VCaP (cell line): ENCODE results near the gene THRSP.

Experiments
- H3K27ac ChIP-seq: fragments of 450-650 bp; 2 replicates; pipeline ENCODE4 v1.5.1; 2017
- TF ChIP-seq, protein P1 (sequence below): fragments of 450-650 bp; conservative IDR thresholded peaks from 2 replicates; pipeline ENCODE4 v1.5.1; 2017; ENCODE audit warnings: mild to moderate bottlenecking, moderate library complexity

THRSP gene

GRCh38 chr11:78072455-78072854 is 8.8 kb downstream of the THRSP start:
- TF ChIP-seq, protein P1, sequence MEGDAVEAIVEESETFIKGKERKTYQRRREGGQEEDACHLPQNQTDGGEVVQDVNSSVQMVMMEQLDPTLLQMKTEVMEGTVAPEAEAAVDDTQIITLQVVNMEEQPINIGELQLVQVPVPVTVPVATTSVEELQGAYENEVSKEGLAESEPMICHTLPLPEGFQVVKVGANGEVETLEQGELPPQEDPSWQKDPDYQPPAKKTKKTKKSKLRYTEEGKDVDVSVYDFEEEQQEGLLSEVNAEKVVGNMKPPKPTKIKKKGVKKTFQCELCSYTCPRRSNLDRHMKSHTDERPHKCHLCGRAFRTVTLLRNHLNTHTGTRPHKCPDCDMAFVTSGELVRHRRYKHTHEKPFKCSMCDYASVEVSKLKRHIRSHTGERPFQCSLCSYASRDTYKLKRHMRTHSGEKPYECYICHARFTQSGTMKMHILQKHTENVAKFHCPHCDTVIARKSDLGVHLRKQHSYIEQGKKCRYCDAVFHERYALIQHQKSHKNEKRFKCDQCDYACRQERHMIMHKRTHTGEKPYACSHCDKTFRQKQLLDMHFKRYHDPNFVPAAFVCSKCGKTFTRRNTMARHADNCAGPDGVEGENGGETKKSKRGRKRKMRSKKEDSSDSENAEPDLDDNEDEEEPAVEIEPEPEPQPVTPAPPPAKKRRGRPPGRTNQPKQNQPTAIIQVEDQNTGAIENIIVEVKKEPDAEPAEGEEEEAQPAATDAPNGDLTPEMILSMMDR = no peak

DNA sequence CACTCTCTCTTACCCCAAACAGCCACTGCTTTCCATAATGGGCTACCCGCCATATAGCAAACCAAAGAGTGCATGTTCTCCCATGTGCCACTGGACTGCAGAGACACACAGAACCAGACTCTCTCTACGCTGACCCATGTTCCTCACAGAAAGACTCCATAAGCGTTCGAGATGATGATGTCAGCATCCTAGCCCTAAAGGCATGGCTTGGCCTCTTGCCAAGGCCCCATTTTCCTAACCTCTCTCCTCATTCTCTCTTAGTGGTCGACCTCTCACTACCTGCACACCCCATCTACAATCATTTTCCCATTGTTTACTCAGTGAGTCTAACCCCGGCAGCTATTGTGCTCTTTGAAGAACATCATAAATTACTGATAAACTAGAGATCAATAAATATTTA is 11.1 kb downstream of the THRSP start:
- TF ChIP-seq, protein P1 = no peak
- H3K27ac ChIP-seq = no peak overlapping the region

More at GRCh38 chr11:78072455-78072854, 8.8 kb downstream of the THRSP start:
- no peak overlapping the region for H3K27ac ChIP-seq

DNA sequence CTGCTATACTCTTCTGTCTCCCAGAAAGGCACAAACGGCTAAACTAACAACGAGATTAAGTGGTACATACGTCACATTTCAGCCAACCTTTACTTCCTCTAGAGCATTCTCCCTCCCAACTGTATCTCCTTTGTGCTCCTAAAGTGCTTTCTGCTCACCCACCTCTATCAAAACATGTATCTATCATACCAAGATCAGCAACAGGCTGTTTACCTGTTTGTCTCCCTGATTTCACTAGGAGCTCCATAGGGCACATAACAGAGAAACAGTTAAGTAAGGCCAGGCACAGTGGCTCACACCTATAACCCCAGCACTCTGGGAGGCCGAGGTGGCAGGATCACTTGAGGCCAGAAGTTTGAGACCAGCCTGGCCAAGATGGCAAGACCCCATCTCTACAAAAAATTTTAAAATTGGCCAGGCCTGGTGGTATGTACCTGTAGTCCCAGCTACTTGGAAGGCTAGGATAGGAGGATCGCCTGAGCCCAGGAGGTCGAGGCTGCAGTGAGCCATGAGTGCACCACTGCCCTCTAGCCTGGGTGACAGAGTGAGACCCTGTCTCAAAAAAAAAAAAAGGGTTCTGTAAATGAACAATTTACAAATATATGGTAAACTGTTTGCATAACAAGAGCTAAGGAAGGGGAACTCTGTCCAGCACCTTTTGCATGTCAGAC is 13.2 kb downstream of the THRSP start:
- no peak overlapping the region for H3K27ac ChIP-seq
- TF ChIP-seq, protein P1 = no peak

DNA sequence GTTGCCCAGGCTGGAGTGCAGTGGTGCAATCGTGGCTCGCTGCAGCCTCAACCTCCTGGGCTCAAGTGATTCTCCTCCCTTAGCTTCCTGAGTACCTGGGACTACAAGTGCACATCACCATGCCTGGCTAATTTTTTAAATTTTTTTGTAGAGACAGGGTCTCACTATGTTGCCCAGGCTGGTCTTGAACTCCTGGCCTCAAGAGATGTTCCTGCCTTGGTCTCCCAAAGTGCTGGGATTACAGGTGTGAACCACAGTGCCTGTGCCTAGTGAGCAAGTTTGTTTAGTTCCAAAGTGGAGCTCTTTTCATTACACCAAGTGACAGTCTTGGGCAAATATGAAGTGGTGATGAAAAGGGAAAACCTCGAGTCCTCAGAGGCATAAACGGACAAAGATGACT is 13.9 kb downstream of the THRSP start:
- peak overlapping the region; percentile 92; the same call in 1 of the 2 replicates for H3K27ac ChIP-seq

- H3K27ac ChIP-seq = peak overlapping the region; percentile 92
These were observed 14.8 kb downstream of the THRSP start for GRCh38 chr11:78078218-78079167.

GRCh38 chr11:78079232-78080083 is 15.8 kb downstream of the THRSP start, which contains the start of gene NDUFC2:
NDUFC2 (minus strand) TSS chr11:78079862; CDS start chr11:78079744, 118 bp downstream.
- H3K27ac ChIP-seq = peak within 1 kb of the TSS; percentile 92

More at GRCh38 chr11:78078218-78079167, 14.8 kb downstream of the THRSP start:
- TF ChIP-seq, protein P1 = no peak

More at GRCh38 chr11:78079232-78080083, 15.8 kb downstream of the THRSP start, which contains the start of gene NDUFC2:
- TF ChIP-seq, protein P1 = no peak
